Heart left ventricle (tissue), 16 donors: Measurements from ENCODE around the gene GHDC. TPM values are rescaled to one million over a fixed set of nuclear protein-coding genes. Genes with fewer than 3 reads are reported as not detected.
"Not testable (repeated sequence)": the region's sequence is repeated elsewhere in the genome, so short reads cannot be mapped to it uniquely, and the experiment has no call there.

Experiments
- ATAC-seq, 4 donors: fragments of 200-7000 bp; cut with Tn5 transposase; one replicate each; pipeline ENCODE4 v1.9.1; 2020 to 2022; ENCODE audit warnings: moderate library complexity in 4 of 4, mild to moderate bottlenecking in 3 of 4, moderate number of reproducible peaks in 1 of 4
- DNase-seq, 5 donors: peaks; one replicate each; pipeline ENCODE4 v3.0.0-alpha.2; 2020
- H3K27ac ChIP-seq, 12 donors: fragments of 200-600 bp; sonication (generic) in 4 of 12; one replicate each; pipeline versions ENCODE4 v1.5.0 to v1.8.0; 2016 to 2022; ENCODE audit warnings: mild to moderate bottlenecking in 2 of 12
- H3K27me3 ChIP-seq, 9 donors: fragments of 200-600 bp; sonication (generic) in 2 of 9; one replicate each; pipeline versions ENCODE4 v1.5.1 to v1.8.0; 2016 to 2022; ENCODE audit warnings: mild to moderate bottlenecking in 3 of 9
- H3K36me3 ChIP-seq, 9 donors: fragments of 200-600 bp; sonication (generic) in 2 of 9; one replicate each; pipeline versions ENCODE4 v1.5.0 to v1.8.0; 2018 to 2022; ENCODE audit warnings: mild to moderate bottlenecking in 2 of 9
- H3K4me1 ChIP-seq, 12 donors: fragments of 200-600 bp; sonication (generic) in 4 of 12; one replicate each; pipeline versions ENCODE4 v1.5.0 to v1.8.0; 2016 to 2022; ENCODE audit warnings: mild to moderate bottlenecking in 3 of 12
- H3K4me3 ChIP-seq, 12 donors: fragments of 200-600 bp; sonication (generic) in 4 of 12; one replicate each; pipeline versions ENCODE4 v1.5.0 to v1.8.0; 2017 to 2022; ENCODE audit warnings: mild to moderate bottlenecking in 9 of 12, moderate library complexity in 4 of 12
- H3K9me3 ChIP-seq, 12 donors: fragments of 200-600 bp; sonication (generic) in 4 of 12; one replicate each; pipeline versions ENCODE4 v1.5.0 to v1.8.0; 2016 to 2022; ENCODE audit warnings: mild to moderate bottlenecking in 1 of 12
- POLR2A ChIP-seq, 2 donors: fragments of 450-650 bp; IDR thresholded peaks; one replicate each; pipeline ENCODE4 v1.6.1; 2017; ENCODE audit warnings: antibody characterized with exemption in 2 of 2, mild to moderate bottlenecking in 2 of 2, moderate library complexity in 2 of 2
- WGBS, 4 donors: extraction: QIAGEN DNeasy Blood & Tissue Kit in 2 of 4; methylation state at CpG; one replicate each; pipeline versions ENCODE4 v1.1.5 to v1.1.7; 2013 to 2018; 5-methylcytosine and 5-hydroxymethylcytosine counted together
- intact Hi-C, 10 donors: fragments of 100-400 bp; cut with DNase I; formaldehyde crosslinking; loops; one replicate each; pipeline versions ENCODE4 v1.11.1 to v1.14.2; 2022
- polyA plus RNA-seq, 2 donors: library from polyadenylated mRNA; stranded (reverse); fragments of 200-250 nt; gene quantifications; one replicate each; pipeline ENCODE4 v1.2.3, GENCODE V29; 2013
- total RNA-seq, 9 donors: library from RNA; depleted of rRNA in 2 of 9; stranded (reverse); fragments of >200 nt in 2 of 9; fragmentation: NEBNext Ultra II Directional in 3 of 9; extraction: Animal tissue kit (Norgen Biotek cat#: 25700) in 3 of 9; gene quantifications; one replicate each; pipeline versions ENCODE4 v1.1.0 to v1.2.4, GENCODE V29; 2016 to 2023
- TF ChIP-seq, protein P1 (sequence below), 12 donors: fragments of 200-600 bp; sonication (generic) in 4 of 12; IDR thresholded peaks; one replicate each; pipeline versions ENCODE4 v1.5.0 to v1.8.0; 2018 to 2022; ENCODE audit warnings: antibody characterized with exemption in 12 of 12, mild to moderate bottlenecking in 5 of 12
- donor health status: ischemic (EF 13 %, LVEDD 7.1; RV severe dilation, severe dysfunction).
- donor health status: healthy with polysubstance abuse.
- donor health status: DM: no; HTN: yes; CAD: no.
- donor health status: DM: no; HTN: no; CAD: no.
- donor health status: ischemic (EF 25% LVEDD 6.9; RV normal size, moderate dysfunction).
- donor health status: ischemic (EF 25% LVEDD 5.7; RV mildly dilated, moderate dysfunction).
- donor health status: healthy.
- donor health status: DM: yes; HTN: yes; CAD: no.
- donor health status: ischemic (EF 35%, LVEDD 5.7; RV mildly dilated, moderate dysfunction).
- donor health status: nonischemic (EF 11% LVEDD 7.7; RV severe dilation, severe dysfunction).
- donor health status: DM: yes; HTN: yes; CAD: no.
- donor health status: PGD.
- donor health status: ischemic (EF 29% LVEDD 5.4; RV normal size, mild dysfunction).
- donor health status: nonischemic (EF 23%, LVEDD 6.1; RV moderate dilation, normal function).

Gene GHDC
- total and polyA plus RNA-seq, 11 donors: 4.9 to 17.3 (median 8.3) TPM

DNA sequence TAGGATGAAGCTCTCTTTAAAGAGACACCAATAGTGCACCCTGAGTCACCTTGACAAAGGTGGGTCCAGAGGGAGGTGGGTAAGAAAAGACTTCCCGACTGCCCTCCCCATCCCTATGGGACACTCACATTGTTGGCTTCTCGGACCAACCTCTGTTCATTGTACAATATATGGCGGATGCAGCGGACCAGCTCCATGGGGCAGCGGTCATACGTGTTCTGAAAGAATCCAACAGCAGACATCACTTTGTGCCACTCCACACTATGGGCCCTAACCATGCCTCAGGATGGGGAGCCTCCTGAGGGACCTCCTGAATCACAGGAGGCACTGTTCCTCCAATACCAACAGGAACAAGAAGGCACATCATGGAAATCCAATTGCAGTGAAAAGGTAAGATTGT is 30.4 kb upstream of the GHDC start:
- intact Hi-C loops: loop anchor here in 3 of 10 donors (5.0 to 10.0 kb wide), 3 partner anchors 48 to 53 kb away; partner anchors contain the start of gene STAT5B (in 2 of the 3)
- WGBS, 4 donors: 95 to 100% (median 96%) methylated on average over 2 to 6 of the region's 6 CpGs
- Histone ChIP-seq H3K4me3 (no peak overlapping the region), H3K4me1 (peaks cover 0 to 23% (median 16%) of the 10 kb centered on the region in 12 donors), H3K27ac (no peak overlapping the region), H3K36me3 (peaks cover 0 to 59% (median 44%) of the 10 kb centered on the region in 9 donors), H3K27me3 (no peaks in the 10 kb centered on the region), H3K9me3 (no peaks in the 10 kb centered on the region)
- TF ChIP-seq, protein P1, sequence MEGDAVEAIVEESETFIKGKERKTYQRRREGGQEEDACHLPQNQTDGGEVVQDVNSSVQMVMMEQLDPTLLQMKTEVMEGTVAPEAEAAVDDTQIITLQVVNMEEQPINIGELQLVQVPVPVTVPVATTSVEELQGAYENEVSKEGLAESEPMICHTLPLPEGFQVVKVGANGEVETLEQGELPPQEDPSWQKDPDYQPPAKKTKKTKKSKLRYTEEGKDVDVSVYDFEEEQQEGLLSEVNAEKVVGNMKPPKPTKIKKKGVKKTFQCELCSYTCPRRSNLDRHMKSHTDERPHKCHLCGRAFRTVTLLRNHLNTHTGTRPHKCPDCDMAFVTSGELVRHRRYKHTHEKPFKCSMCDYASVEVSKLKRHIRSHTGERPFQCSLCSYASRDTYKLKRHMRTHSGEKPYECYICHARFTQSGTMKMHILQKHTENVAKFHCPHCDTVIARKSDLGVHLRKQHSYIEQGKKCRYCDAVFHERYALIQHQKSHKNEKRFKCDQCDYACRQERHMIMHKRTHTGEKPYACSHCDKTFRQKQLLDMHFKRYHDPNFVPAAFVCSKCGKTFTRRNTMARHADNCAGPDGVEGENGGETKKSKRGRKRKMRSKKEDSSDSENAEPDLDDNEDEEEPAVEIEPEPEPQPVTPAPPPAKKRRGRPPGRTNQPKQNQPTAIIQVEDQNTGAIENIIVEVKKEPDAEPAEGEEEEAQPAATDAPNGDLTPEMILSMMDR (IDR thresholded peaks at IDR 0.05): no peak
- no peak for TF ChIP-seq POLR2A (IDR thresholded peaks at IDR 0.05)
- no peak for DNase-seq
- no peak for ATAC-seq

DNA sequence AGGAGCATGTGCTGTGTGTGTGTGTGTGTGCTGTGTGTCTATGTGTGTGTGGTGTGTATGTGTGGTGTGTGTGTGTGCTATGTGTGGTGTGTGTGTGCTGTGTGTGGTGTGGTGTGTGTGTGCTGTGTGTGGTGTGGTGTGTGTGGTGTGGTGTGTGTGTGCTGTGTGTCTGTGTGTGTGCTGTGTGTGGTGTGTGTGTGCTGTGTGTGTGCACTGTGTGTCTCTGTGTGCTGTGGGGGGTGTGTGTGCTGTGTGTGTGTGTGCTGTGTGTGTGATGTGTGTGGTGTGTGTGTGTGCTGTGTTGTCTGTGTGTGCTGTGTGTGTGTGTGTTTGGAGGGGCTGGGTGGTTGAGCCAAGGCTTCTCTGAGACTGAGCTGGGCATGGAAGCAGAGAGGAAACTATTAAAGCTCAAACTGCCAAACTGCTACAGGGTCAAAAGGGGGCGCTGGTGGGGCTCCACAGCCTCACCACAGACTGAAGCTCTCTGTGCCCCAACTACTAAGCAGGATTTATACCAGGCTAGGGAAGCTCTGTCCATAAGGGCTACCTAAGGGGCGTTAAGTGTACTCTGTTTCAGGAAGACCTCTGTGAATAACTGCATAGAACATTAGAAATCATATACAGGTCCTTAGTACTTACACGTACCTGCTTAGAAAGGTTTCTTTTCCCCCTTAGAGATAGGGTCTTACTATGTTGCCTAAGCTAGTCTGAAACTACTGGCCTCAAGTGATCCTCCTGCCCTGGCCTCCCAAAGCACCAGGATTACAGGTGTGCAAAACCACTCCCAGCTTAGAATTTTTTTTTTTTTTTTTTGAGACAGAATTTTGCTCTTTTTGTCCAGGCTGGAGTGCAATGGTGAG is 27.8 kb upstream of the GHDC start:
- Histone ChIP-seq H3K36me3 (peaks cover 0 to 74% (median 55%) of the 10 kb centered on the region in 9 donors), H3K4me3 (no peak overlapping the region), H3K9me3 (no peaks in the 10 kb centered on the region), H3K27me3 (no peaks in the 10 kb centered on the region), H3K4me1 (peaks cover 0 to 5% (median 2%) of the 10 kb centered on the region in 12 donors), H3K27ac (no peak overlapping the region)
- 52 to 63% (median 61%) methylated on average over 3 of the region's 3 CpGs for WGBS, 4 donors
- TF ChIP-seq POLR2A (IDR thresholded peaks at IDR 0.05): no peak
- TF ChIP-seq, protein P1 (IDR thresholded peaks at IDR 0.05): peak; percentile 10 to 52 (median 41)
- intact Hi-C loops: loop anchor here in 1 of 10 donors (10.0 kb wide), 1 partner anchor 53 kb away; the partner anchor contains the start of gene STAT5B
- ATAC-seq (peak in 3 of 4 donors; percentile 60 to 65 (median 63)), DNase-seq (peak in 1 of 5 donors; percentile 34)

DNA sequence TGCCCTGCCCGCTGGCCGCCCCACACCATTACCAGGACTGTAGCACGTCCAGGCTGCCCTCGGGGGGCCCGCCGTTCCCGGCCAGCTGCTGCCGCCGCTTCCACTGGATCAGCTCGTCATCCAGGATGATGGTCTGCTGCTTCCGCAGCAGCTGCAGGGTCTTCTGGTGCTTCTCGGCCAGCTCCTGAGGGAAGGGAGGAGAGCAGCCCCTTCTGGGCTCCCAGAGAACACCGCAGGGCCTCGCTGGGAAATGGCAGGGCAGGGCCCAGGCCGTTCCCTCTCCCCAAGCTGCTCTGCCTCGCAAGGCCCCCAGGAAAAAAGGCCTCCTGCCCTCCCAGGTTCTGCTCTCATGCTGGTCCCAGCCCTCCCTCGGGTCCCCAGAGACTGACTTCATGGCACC is 25.0 kb upstream of the GHDC start:
- 100% methylated on average over 2 to 3 of the region's 17 CpGs; no CpG with 5 or more reads in 2 of the 4 donors for WGBS, 4 donors
- H3K27ac ChIP-seq, DNase-seq, H3K27me3 ChIP-seq, ATAC-seq, intact Hi-C loops, H3K9me3 ChIP-seq, H3K4me1 ChIP-seq, H3K4me3 ChIP-seq: not testable (repeated sequence)
- peaks cover 0 to 81% (median 71%) of the 10 kb centered on the region in 9 donors for H3K36me3 ChIP-seq

DNA sequence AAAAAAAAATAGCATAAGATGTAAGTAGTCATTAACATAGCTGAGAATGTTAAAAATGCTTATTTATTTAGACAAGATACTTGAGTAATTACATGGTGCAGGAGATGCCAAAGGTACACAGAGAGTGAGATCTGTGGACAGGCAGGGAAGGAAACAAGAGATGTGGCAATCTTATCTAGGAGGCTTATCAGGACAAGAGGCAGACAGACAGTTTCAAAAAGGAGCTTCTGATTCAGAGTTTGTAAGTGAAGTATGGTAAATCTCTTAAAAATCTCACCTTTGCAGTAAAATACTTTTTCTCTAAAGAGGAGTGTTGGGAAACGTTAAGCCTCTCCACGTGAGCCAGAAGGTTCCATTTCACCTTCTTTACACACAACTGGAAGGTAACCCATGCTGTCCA is 19.9 kb upstream of the GHDC start:
- no peak overlapping the region for H3K4me3 ChIP-seq
- H3K27me3 ChIP-seq: no peaks in the 10 kb centered on the region
- peaks cover 0 to 11% (median 0%) of the 10 kb centered on the region in 12 donors for H3K4me1 ChIP-seq
- no peak overlapping the region for H3K27ac ChIP-seq
- H3K36me3 ChIP-seq: peaks cover 2 to 94% (median 91%) of the 10 kb centered on the region in 9 donors
- TF ChIP-seq POLR2A (IDR thresholded peaks at IDR 0.05): no peak
- TF ChIP-seq, protein P1 (IDR thresholded peaks at IDR 0.05): no peak
- ATAC-seq: no peak
- no peak for DNase-seq
- 86 to 94% (median 89%) methylated on average over 2 of the region's 2 CpGs for WGBS, 4 donors
- no peaks in the 10 kb centered on the region for H3K9me3 ChIP-seq
- intact Hi-C loops: no loop called here
